ENCODE data around the gene ANXA1.

- no peak for TF ChIP-seq MYBL2 (CRISPR knock-in tag; IDR thresholded peaks at IDR 0.05)
- TF ChIP-seq MAX (CRISPR knock-in tag; IDR thresholded peaks at IDR 0.05) = no peak
- no peak for TF ChIP-seq CTCF (IDR thresholded peaks at IDR 0.05)
- no peak for TF ChIP-seq RELA (CRISPR knock-in tag; IDR thresholded peaks at IDR 0.05; ENCODE audit: borderline replicate concordance)
- TF ChIP-seq JUN (CRISPR knock-in tag; IDR thresholded peaks at IDR 0.05) = no peak
- no peak for TF ChIP-seq ZNF512 (CRISPR knock-in tag; IDR thresholded peaks at IDR 0.05; ENCODE audit: borderline replicate concordance)
- no peak for TF ChIP-seq CREB1 (CRISPR knock-in tag; IDR thresholded peaks at IDR 0.05)
- TF ChIP-seq PREB (CRISPR knock-in tag; IDR thresholded peaks at IDR 0.05; ENCODE audit: borderline replicate concordance) = no peak
- no peak for TF ChIP-seq CREM (CRISPR knock-in tag; IDR thresholded peaks at IDR 0.05)
- no peak for TF ChIP-seq FOXJ3 (CRISPR knock-in tag; IDR thresholded peaks at IDR 0.05; ENCODE audit: borderline replicate concordance)
- TF ChIP-seq SP1 (CRISPR knock-in tag; conservative IDR thresholded peaks at IDR 0.05) = no peak
- TF ChIP-seq ATF1 (CRISPR knock-in tag; IDR thresholded peaks at IDR 0.05) = no peak
- TF ChIP-seq PRDM15 (CRISPR knock-in tag; IDR thresholded peaks at IDR 0.05) = no peak
Observed at GRCh38 chr9:73176450-73176875, 24.8 kb downstream of the ANXA1 start.
